Measurements from ENCODE around the gene ZNRF2.

DNA sequence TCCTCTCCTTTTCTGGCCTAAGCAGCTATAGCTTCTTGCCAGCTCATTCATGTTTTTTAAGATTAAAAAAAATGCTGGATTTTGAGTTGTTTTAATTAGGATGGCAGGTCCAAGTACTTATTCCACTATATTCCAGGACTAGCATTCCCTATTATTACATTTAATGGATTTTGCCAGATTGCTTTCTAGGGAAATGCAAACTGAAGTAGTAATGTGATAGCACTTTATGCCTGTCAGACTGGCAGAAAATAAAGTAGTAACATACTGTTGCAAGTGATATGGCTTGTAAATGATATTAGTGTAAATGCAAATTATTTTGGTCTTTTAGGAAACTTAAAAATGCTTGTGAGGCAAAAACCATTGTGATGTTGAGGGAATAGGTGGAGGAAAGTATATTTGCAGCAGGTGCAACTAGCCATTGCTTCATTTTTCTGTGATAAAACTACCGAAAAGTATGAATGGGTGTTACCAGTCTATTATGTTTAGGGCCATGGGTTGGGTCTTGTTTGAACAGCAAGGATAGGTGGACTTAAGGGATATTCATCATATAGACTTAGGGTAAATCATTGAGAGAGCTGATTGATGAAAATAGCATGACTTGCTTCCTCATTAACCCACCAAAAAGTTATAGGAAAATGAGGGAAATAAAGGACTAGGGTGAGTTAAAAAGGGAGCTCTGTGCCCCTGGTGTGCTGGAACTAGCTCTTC, 19.9 kb downstream of the ZNRF2 start:
- TF ChIP-seq, protein P1, sequence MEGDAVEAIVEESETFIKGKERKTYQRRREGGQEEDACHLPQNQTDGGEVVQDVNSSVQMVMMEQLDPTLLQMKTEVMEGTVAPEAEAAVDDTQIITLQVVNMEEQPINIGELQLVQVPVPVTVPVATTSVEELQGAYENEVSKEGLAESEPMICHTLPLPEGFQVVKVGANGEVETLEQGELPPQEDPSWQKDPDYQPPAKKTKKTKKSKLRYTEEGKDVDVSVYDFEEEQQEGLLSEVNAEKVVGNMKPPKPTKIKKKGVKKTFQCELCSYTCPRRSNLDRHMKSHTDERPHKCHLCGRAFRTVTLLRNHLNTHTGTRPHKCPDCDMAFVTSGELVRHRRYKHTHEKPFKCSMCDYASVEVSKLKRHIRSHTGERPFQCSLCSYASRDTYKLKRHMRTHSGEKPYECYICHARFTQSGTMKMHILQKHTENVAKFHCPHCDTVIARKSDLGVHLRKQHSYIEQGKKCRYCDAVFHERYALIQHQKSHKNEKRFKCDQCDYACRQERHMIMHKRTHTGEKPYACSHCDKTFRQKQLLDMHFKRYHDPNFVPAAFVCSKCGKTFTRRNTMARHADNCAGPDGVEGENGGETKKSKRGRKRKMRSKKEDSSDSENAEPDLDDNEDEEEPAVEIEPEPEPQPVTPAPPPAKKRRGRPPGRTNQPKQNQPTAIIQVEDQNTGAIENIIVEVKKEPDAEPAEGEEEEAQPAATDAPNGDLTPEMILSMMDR (conservative IDR thresholded peaks at IDR 0.05 in 1 of 2, IDR thresholded peaks at IDR 0.05 in 1 of 2; ENCODE audit: low read depth in 1 of 2, low read length in 2 of 2): no peak
- TF ChIP-seq EZH2 (IDR thresholded peaks at IDR 0.05; ENCODE audit: low read length, missing control alignments): no peak

Data from fibroblast of lung (primary cell).